Articular chondrocyte of knee joint (primary cell): ENCODE results near the gene C11orf52. TPM values are rescaled to one million over a fixed set of nuclear protein-coding genes. Genes with fewer than 3 reads are reported as not detected.

Source experiments
- small RNA-seq: library from RNA; depleted of rRNA; stranded (forward); fragments of <200 nt; gene quantifications from one replicate; pipeline ENCODE3, GENCODE V24; 2012
- total RNA-seq: library from RNA; depleted of rRNA; stranded (reverse); fragments of >200 nt; gene quantifications from 2 replicates; pipeline ENCODE4 v1.2.3, GENCODE V29; 2012

C11orf52 gene, protein sequence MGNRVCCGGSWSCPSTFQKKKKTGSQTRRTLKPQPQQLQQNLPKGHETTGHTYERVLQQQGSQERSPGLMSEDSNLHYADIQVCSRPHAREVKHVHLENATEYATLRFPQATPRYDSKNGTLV
- 1.7 and 2.0 TPM in 2 replicates for total RNA-seq

GRCh38 chr11:111918390-111919256 lies at the start of gene C11orf52:
Gene C11orf52 (plus strand): TSS chr11:111918913. CDS start chr11:111918973, 60 bp downstream.

GRCh38 chr11:111870886-111871692 lies 47.6 kb upstream of the C11orf52 start, which contains the start of gene ALG9:
Gene ALG9 (minus strand): TSS chr11:111871581. CDS start chr11:111871482, 99 bp downstream.

DNA sequence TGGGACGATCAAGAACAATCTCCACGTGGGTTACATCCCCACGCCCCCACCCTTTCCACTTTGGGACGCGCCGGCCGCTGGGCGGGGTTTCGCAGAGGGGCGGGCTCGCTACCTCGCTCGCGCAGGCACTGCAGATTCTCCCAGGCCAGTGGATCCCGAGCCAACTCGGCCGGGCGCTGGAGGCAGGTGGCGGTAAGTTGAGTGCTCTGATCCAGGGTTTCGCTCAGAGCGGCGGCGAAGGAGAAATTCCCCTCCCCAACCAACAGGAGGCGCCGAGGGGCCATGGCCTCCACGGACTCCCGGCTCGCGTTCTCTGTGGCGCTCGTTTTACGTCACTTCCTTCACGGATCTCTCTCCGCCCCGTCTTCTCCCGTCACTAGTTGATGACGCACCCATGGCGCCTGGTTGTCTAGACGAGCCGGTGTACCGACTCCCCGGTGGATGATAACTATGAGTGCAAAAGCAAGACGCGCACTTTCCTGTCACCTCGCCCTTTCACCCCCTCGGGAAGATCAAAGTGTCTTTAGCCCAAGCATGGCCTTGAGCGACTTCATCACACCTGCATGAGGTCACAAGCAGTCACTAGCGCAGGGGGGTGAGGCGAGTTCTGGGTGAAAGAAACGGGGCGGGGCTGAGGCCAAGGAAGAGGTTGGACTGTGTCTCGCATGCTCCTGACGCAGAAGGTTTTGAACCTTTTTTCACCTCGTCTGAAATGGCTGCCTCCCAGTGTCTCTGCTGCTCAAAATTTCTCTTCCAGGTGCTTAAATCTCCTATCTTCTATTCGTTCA lies 39.7 kb upstream of the C11orf52 start, which contains the start of the genes CFAP68 and FDXACB1:
Gene CFAP68 (plus strand): TSS at position 693 of the 788 bp plus-strand sequence. CDS start 20 bp downstream, at position 713.
Gene FDXACB1 (minus strand): TSS at position 317 of the 788 bp plus-strand sequence. CDS start 33 bp downstream, at position 284.

GRCh38 chr11:111911563-111912401 lies 6.9 kb upstream of the C11orf52 start, which contains the start of gene CRYAB:
Gene CRYAB (minus strand): TSS chr11:111911770. CDS start chr11:111911724, 46 bp downstream.

DNA sequence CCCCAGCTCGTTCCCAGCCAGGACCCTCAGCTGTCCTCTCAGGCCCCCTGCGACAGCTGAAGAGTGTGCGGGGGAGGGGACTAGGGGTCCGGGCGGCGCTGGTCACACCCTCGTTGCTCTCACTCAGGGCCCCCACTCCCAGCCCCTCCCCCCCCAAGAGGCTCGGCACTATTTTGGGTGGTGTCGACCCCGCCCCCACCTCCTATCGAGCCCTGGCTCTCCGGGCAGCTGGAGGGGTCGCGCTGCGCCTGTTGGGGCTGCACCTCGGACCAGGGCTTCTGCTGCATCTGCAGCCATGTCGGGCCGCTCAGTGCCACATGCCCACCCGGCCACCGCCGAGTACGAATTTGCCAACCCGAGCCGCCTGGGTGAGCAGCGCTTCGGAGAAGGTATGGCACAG lies 6.2 kb upstream of the C11orf52 start, which contains the start of gene HSPB2:
Gene HSPB2 (plus strand): TSS at position 200 of the 400 bp plus-strand sequence. CDS start 96 bp downstream, at position 296.

Small RNAs within 50 kb of the gene (small RNA-seq; reads per million reads assigned to genes)
- gene C11orf52 (not detected), gene RNA5SP351 (not detected), gene RPL37AP8 (not detected)

Other genes starting within 250 kb of the C11orf52 start
- 40.2 TPM in 2 replicates for gene PPP2R1B, start 152.5 kb upstream of the C11orf52 start, total RNA-seq
- gene ALG9, start 47.3 kb upstream of the C11orf52 start, total RNA-seq: 43.1 and 44.0 TPM in 2 replicates
- gene FDXACB1, start 39.7 kb upstream of the C11orf52 start, total RNA-seq: 1.7 and 2.6 TPM in 2 replicates
- 7.1 and 9.8 TPM in 2 replicates for gene CFAP68, start 39.4 kb upstream of the C11orf52 start, total RNA-seq
- 93.2 and 117 TPM in 2 replicates for gene CRYAB, start 7.1 kb upstream of the C11orf52 start, total RNA-seq
- 1.7 and 2.2 TPM in 2 replicates for gene HSPB2, start 6.2 kb upstream of the C11orf52 start, total RNA-seq
- 45.7 and 53.0 TPM in 2 replicates for gene DIXDC1, start 18.4 kb downstream of the C11orf52 start, total RNA-seq
- gene DLAT, start 106.5 kb downstream of the C11orf52 start, total RNA-seq: 37.8 and 42.7 TPM in 2 replicates
- 5.5 and 7.2 TPM in 2 replicates for gene PIH1D2, start 155.1 kb downstream of the C11orf52 start, total RNA-seq
- 34.9 and 40.3 TPM in 2 replicates for gene NKAPD1, start 155.4 kb downstream of the C11orf52 start, total RNA-seq
- 38.6 and 48.5 TPM in 2 replicates for gene TIMM8B, start 167.8 kb downstream of the C11orf52 start, total RNA-seq
- gene SDHD, start 168.0 kb downstream of the C11orf52 start, total RNA-seq: 121 and 134 TPM in 2 replicates
- gene IL18, start 245.2 kb downstream of the C11orf52 start, total RNA-seq: 0.39 TPM in 1 of 2 replicates, not detected in the other
- 0.54 and 0.65 TPM in 2 replicates for gene TEX12, start 248.5 kb downstream of the C11orf52 start, total RNA-seq